HG03175 (cell line): ENCODE data around the gene FAM8A1.

Experiments used
- ATAC-seq: cut with Tn5 transposase; IDR thresholded peaks from one replicate; pipeline ENCODE4 v1.9.1; 2021; ENCODE audit warnings: mild to moderate bottlenecking, moderate library complexity; ENCODE audit not compliant: unreplicated experiment

FAM8A1 gene

GRCh38 chr6:17653198-17653882, 53.2 kb downstream of the FAM8A1 start:
- no peak for ATAC-seq

- no peak for ATAC-seq
These were observed 56.0 kb downstream of the FAM8A1 start for GRCh38 chr6:17656092-17656491.

GRCh38 chr6:17656644-17657043, 56.5 kb downstream of the FAM8A1 start:
- ATAC-seq: no peak
